Calu3 (cell line): ENCODE data around the gene C1orf87. TPM values are rescaled to one million over a fixed set of nuclear protein-coding genes. Genes with fewer than 3 reads are reported as not detected.

Experiments used
- BruUV-seq: library from RNA; stranded (reverse); fragments of 400-500 nt; replicated peaks from 2 replicates; lab custom pipeline; 2021; lab: Mats Ljungman, UMichigan
- CTCF ChIA-PET: fragments of 300-600 bp; sonication (Branson Sonifier 250); formaldehyde crosslinking; loops from one replicate; lab custom pipeline; 2022; ENCODE audit warnings: antibody characterized with exemption; lab: Charles Lee
- DNase-seq: peaks from one replicate; pipeline ENCODE4 v3.0.0; 2022
- H3K27ac Mint-ChIP-seq: one replicate; pipeline ENCODE4 v1.8.0; 2022; ENCODE audit warnings: mixed read lengths; ENCODE audit not compliant: unreplicated experiment
- H3K27me3 Mint-ChIP-seq: one replicate; pipeline ENCODE4 v1.8.0; 2022; ENCODE audit warnings: mixed read lengths; ENCODE audit not compliant: unreplicated experiment
- H3K36me3 Mint-ChIP-seq: one replicate; pipeline ENCODE4 v1.8.0; 2022; ENCODE audit warnings: mild to moderate bottlenecking, moderate library complexity, mixed read lengths; ENCODE audit not compliant: insufficient read depth, unreplicated experiment
- H3K4me1 Mint-ChIP-seq: one replicate; pipeline ENCODE4 v1.8.0; 2022; ENCODE audit warnings: mild to moderate bottlenecking, low read depth, mixed read lengths; ENCODE audit not compliant: unreplicated experiment
- H3K4me3 Mint-ChIP-seq: one replicate; pipeline ENCODE4 v1.8.0; 2022; ENCODE audit warnings: mild to moderate bottlenecking, low read depth, moderate library complexity, mixed read lengths; ENCODE audit not compliant: unreplicated experiment
- H3K9me3 Mint-ChIP-seq: one replicate; pipeline ENCODE4 v1.8.0; 2022; ENCODE audit warnings: low read depth, mixed read lengths; ENCODE audit not compliant: unreplicated experiment
- intact Hi-C: fragments of 100-400 bp; cut with micrococcal nuclease; formaldehyde crosslinking; loops from one replicate; pipeline ENCODE4 v1.10.0; 2022; ENCODE audit not compliant: unreplicated experiment
- total RNA-seq: library from RNA; stranded (reverse); gene quantifications from 2 replicates; pipeline ENCODE4 v1.2.3, GENCODE V29; 2022
- TF ChIP-seq, protein P1 (sequence below): fragments of 200-600 bp; IDR thresholded peaks from one replicate; pipeline ENCODE4 v1.8.0; 2022; ENCODE audit warnings: antibody characterized with exemption; ENCODE audit not compliant: unreplicated experiment

The C1orf87 gene
- total RNA-seq, 1 experiment from 2014 or later: not detected

DNA sequence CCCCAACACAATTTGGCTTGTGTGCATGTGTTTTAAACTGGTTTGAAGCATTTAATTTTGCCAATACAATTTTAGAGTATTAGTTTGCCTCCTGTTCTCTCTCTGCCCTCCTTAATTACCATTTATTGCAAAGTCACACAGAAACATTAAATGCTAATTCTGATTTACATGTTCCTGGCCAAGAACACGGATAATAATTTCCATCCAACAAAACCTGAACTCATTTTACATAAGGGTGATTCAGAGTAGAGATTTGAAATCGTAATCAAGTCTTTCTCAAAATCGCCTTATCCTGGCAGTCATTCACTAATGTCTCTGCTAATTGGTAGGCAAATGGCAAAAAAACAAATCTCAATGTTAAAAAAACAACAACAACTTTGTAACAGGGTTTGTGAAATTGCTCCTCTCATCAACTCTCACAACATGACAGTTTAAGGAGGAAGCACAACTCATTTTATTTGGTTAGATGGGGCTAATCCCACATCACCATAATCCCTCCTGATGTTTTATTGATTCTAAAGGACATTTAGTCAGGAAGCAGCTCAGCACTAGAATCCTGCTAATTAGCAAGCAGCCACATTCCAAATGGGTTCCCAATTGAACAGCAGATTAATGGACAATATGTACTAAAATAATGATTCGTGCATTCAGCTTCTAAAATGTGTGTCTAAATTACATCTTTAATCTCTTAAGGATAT is 55.9 kb downstream of the C1orf87 start:
- intact Hi-C loops: no loop called here
- no peak overlapping the region for H3K27ac Mint-ChIP-seq
- CTCF ChIA-PET: no interaction called here
- no peak overlapping the region for H3K4me3 Mint-ChIP-seq
- TF ChIP-seq, protein P1, sequence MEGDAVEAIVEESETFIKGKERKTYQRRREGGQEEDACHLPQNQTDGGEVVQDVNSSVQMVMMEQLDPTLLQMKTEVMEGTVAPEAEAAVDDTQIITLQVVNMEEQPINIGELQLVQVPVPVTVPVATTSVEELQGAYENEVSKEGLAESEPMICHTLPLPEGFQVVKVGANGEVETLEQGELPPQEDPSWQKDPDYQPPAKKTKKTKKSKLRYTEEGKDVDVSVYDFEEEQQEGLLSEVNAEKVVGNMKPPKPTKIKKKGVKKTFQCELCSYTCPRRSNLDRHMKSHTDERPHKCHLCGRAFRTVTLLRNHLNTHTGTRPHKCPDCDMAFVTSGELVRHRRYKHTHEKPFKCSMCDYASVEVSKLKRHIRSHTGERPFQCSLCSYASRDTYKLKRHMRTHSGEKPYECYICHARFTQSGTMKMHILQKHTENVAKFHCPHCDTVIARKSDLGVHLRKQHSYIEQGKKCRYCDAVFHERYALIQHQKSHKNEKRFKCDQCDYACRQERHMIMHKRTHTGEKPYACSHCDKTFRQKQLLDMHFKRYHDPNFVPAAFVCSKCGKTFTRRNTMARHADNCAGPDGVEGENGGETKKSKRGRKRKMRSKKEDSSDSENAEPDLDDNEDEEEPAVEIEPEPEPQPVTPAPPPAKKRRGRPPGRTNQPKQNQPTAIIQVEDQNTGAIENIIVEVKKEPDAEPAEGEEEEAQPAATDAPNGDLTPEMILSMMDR: no peak
- H3K36me3 Mint-ChIP-seq: no peaks in the 10 kb centered on the region
- no peaks in the 10 kb centered on the region for H3K9me3 Mint-ChIP-seq
- peaks cover 13% of the 10 kb centered on the region for H3K27me3 Mint-ChIP-seq
- no peaks in the 10 kb centered on the region for H3K4me1 Mint-ChIP-seq
- no peak for DNase-seq
- no TSS peak for BruUV-seq

DNA sequence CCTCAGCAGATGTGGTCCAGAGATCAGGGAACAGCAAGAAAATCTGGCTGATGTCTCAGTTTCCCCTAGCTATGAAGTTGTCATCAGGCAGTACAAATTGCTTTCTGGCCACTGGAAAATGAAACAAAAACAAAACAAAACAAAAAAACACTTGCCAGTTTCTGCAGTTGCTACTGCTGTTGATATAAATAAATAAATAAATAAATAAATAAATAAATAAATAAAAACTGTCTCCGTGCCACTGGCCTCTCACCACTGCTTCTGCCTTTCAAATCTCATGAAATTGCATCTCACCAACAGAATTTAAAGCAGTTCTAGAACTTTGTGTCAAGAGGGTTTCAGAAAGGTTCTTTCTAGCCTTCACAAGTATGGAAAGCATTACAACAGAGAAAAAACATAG is 62.9 kb downstream of the C1orf87 start:
- H3K4me1 Mint-ChIP-seq: no peaks in the 10 kb centered on the region
- H3K36me3 Mint-ChIP-seq: no peaks in the 10 kb centered on the region
- no TSS peak for BruUV-seq
- H3K27me3 Mint-ChIP-seq: no peaks in the 10 kb centered on the region
- no peak overlapping the region for H3K27ac Mint-ChIP-seq
- TF ChIP-seq, protein P1: no peak
- CTCF ChIA-PET: no interaction called here
- H3K4me3 Mint-ChIP-seq: no peak overlapping the region
- H3K9me3 Mint-ChIP-seq: no peaks in the 10 kb centered on the region
- intact Hi-C loops: no loop called here
- no peak for DNase-seq

DNA sequence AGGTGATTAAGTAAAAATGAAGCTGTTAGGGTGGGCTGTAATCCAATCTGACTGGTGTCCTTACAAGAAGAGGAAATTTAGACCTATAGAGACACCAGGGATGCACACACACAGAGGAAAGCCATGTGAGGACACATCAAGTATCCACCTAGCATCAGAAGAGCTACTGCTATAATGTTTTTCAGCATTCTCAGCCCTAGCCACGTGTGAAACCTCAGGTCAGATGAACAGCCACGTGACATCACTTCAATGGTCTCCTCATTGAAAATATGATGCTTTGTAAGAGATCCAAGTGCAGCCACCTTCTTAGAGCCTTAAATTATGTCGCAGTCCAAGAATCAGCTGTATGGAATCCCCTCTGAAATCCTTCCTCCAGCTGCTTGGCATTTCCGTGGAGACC is 65.1 kb downstream of the C1orf87 start:
- no TSS peak for BruUV-seq
- CTCF ChIA-PET: no interaction called here
- no peaks in the 10 kb centered on the region for H3K4me1 Mint-ChIP-seq
- H3K36me3 Mint-ChIP-seq: no peaks in the 10 kb centered on the region
- no peaks in the 10 kb centered on the region for H3K27me3 Mint-ChIP-seq
- H3K27ac Mint-ChIP-seq: no peak overlapping the region
- TF ChIP-seq, protein P1: no peak
- DNase-seq: no peak
- no peaks in the 10 kb centered on the region for H3K9me3 Mint-ChIP-seq
- no peak overlapping the region for H3K4me3 Mint-ChIP-seq
- intact Hi-C loops: no loop called here

DNA sequence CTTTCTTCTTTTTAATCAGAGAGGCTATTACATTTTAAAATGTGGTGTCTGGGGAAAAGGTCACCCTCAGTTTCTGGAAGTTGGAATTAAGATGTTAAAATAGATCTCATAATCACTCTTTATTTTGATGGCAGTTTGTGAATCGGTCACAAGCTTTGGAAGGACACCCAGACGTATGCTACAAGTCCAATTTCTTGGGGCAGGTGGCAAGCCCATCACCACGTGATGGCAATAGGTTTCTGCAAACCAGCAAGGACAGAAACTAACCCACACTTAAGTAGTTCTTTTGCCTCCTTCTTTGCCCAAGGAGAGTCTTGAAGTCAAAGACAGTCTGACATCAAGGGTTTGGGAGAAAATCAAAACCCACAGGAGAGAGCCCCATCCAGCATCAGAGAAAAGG is 72.9 kb downstream of the C1orf87 start:
- DNase-seq: no peak
- no TSS peak for BruUV-seq
- intact Hi-C loops: no loop called here
- no peak overlapping the region for H3K27ac Mint-ChIP-seq
- H3K36me3 Mint-ChIP-seq: no peaks in the 10 kb centered on the region
- TF ChIP-seq, protein P1: no peak
- H3K4me3 Mint-ChIP-seq: no peak overlapping the region
- no peaks in the 10 kb centered on the region for H3K9me3 Mint-ChIP-seq
- H3K4me1 Mint-ChIP-seq: no peaks in the 10 kb centered on the region
- peaks cover 28% of the 10 kb centered on the region for H3K27me3 Mint-ChIP-seq
- CTCF ChIA-PET: no interaction called here
